DMS153 (cell line): Measurements from ENCODE around the gene PRKG2.

Experiments used
- DNase-seq: peaks from one replicate; lab custom pipeline; 2025; lab: John Stamatoyannopoulos, UW

The PRKG2 gene

DNA sequence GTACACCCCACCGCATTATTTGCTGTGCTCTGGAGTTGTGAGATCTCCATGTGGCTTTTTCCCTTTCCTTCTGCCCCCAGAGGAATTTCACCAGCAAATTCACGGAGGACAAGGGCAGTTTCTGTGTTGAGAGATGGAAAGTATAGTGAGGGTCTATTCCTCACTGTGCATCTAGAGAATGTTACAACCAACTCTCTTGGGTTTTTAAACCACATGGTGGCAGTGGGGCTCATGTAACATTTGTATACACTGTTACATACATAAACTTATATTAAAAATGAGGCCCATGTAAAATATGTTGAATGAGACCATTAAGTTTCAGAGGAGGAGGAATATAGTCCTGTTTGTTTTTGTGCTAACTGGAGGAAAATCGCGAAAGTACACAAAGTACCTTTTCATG is 909 bp upstream of the PRKG2 start:
- DNase-seq, result no peak

DNA sequence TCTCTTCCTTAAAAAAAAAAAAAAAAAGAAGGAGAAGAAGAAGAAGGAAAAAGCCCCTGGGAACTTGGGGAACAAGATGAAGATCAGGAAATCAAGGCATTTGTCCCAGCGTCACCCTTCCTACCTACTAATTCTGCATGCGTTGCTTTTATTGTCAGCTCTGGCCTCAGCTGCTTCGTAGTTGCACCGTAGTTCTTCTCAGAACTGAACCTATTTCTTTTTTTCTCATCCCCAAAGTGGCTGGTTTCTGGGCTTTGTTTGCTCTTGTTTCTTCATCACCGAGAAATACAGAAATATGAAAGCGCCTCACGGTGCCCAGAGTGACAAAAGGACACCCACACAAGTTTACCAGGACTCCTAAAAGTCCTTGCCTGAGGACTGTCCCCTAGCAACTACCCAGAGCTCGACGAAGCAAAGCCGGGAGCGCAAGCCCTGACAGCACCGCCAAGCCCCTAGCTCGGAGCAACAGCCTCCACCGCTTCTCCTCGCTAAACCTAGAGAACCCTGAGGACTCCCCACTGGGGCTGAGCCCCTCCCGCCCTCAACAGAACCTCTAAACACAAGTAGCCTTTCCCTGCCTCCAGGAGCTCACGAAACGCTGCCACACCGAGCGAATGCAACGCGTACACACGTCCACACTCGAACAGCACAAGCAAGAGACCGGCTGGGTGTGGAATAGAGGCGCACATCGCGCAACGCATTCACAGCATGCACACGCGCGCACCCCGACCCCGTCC is 710 bp downstream of the PRKG2 start:
- no peak for DNase-seq

DNA sequence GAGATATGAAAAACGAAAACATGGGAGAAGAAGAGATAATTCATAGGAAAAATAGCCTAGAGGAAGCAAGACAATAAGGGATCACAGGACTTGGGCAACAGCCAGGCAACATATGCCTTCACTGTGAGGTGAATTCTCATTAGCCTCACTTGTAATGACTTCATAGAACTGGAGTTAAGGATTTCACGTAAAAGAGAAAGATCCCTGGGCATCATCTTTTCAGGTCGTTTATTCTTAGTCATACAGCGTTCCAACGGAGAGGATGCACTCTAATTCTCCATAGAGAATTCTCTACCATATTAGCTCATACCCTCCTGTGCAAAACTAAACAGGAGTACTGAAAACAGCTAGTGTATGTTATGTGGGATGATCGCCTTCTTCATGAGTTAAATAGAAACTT is 1.4 kb downstream of the PRKG2 start:
- no peak for DNase-seq

DNA sequence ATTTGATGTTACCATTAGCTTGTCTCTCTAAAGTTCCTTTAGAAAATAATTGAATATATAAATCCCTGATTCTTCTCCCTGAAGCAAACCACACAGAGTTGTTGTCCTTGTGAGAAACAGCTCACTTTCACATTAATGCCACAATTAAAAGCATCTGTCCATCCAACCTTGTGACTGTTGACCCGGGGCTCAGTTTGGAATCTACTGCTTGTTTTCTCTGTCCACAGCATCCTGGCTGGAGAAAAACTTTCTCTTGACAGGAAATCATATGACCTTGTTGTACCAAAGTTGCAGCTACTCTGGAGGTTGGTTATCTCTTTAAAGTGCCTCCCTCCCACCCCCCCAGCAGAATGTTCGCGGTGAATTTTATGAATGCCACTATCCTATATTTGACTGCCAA is 3.1 kb downstream of the PRKG2 start:
- no peak for DNase-seq

DNA sequence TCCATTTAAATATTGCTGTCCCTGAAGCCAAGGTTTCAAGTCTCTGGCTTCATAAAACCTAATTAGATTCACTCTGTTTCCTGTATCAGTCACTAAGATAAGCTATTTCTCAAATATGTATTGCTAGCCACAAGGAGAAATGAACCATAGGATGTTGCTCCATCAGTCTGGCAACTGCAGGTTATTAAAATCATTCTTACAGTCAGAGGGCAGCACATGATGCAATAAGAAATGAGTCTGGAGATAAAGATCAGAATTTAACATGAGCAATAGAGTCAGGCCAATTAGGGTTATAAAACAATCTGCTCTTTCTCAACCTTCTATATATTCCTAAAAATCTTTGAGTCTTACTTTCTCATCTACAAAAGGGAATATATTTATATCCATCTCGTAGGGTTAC is 7.2 kb downstream of the PRKG2 start:
- DNase-seq, result no peak

DNA sequence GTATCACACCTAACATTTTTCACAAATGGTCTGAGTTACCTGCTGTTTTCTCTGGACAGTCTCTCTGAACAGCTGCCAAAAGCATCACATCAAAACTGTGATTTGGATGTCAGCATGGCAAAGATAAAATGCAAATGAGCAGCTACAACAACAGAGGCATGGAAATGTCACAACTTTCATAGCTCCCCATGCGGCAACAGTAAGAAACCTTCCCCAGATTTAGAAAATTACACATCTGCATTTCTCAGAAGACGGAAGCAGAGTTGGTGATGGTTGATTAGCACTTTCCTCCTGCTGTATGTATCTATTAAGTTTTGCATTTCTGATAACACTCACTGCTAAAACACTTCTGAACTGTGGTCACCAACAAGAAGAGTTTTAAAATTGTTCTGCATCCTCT is 9.7 kb downstream of the PRKG2 start:
- no peak for DNase-seq

DNA sequence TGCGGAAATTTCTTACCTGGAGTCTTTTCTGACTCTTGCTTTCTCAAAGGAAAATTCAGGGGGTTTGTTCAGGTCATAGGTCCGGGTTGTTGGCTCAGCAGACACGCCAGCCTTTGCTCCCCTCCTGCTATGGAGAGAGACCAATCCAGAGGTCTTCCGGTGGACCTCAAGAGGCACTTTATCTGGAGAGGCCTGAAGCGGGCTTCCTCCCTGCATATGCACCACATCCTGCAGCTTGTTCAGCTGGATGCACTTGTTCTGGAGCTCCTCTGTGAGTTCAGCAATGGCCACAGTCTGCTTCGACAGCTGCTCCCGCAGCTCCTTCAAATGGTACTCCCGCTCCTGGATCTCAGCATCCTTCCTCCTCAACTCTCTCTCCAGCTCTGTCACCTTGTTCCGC is 10.5 kb downstream of the PRKG2 start:
- DNase-seq, result no peak

DNA sequence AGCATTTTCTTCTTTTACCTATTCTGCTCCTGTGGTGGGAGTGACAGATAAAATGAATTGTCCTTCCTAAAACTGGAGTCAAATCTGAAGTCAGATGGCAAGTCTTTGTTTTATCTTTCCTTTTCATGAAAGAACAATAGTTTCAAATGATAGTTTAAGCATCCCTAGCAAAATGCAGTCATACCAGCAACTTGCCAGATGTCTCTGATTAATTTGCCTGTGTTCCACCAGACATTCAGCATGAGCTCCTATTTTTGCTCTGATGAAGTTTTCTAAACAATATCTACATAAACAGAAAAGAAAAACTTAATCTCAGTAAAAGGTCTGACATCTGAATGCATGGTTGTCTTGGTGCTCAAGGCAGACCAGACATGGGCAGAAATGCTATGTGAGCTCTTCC is 15.2 kb downstream of the PRKG2 start:
- DNase-seq, result no peak

DNA sequence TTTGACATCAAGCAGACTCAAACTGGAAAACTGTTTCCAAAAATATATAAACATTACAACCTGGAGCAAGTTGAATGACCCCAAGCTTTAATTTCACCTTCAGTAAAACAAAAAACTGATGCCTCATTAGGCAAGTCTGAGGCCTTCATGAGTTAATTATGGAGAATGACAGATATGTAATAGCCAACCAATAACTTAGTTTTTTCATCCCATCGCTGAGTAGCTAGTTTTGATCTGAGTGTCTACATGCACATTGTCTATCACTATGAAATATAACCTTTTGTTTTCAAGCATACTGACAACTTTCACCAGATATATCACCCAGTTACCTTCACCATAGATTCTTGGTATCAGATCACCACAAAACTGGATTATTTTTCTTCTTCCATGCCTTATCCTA is 16.4 kb downstream of the PRKG2 start:
- DNase-seq, result no peak

DNA sequence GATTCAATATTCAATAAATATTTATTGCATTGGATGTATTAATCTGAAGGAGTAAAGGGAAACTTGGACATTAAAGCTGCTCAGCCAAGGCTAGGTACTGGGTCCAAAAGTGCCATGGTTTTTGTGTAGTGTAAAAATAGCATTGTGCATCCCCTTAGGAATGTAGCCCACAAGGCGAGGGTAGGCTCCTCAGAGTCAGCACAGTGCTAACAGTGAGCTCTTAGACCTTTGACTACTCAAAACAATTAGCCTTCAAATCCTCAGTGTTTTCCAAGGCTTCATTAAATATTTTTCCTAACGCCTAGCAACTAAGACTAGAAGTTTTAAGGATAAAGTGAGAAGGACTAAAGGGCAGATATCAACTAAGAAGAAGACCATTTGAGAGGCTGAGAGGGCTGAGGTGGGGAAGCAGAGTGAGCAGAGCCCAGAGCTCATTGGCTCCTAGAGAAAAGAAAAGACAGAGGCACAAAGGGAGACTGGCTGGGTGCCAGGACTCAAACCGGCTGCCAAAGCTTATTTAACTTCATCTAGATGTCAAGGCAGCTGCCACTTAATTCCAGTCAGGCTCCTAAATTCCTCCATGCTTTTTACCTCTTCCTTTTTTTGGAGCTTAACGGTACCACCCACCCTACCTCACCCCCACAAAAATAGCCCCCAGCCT is 17.0 kb downstream of the PRKG2 start:
- DNase-seq, result no peak

DNA sequence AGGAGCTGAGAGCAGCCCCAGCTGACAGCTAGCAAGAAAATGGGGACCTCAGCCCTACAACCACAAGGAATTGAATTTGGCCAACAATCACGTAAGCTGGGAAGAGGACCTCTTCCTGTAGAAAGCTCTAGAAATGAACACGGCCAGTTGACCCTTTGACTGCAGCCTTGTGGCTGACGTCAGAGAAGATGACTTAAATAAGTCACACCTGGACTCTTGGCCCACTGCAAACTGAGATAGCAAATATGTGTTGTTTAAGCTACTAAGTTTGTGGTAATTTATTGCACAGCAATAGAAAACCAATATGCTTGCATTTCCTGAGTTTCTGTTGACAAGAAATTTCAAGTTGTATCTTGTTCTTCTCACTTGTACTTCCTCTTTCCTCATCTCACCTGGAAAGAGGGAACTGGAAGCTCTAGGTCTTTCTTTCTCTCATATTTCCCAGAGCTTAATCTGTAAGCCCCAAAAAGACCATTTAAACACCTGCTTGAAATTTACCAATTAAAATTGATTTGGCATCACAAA is 18.8 kb downstream of the PRKG2 start:
- no peak for DNase-seq

DNA sequence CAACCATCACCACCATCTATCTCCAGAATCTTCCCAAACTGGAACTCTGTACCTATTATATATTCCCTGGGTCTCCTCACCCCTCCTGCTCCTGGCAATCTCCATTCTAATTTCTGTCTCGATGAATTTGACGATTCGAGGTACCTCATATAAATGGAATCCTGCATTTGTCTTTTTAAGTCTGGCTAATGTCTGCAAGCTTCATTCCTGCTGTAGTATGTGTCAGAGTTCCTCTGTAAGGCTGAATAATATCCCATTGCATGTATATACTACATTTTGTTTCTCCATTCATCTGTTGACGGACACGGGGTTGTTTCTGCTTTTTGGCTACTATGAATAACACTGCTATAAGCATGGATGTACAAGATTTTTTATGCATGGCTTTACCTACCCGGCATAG is 19.5 kb downstream of the PRKG2 start:
- no peak for DNase-seq

DNA sequence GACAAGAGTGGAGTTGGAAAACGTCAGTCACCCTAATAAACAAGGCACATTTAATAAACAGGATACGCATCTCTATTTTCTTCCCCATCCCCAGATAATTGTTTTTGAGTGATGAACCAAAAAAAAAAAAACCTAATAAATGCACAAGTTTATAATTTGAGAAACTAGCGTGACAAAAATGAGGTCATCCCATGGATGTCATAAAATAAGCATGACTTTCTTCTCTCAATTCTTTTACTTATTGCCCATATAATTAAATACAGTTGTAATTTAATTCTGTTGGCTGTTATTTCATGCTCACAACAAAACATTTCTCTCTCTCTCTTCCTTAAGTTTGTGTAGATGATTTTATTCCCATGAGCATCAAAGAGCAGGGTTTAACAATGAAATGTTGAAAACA is 20.7 kb downstream of the PRKG2 start:
- DNase-seq, result no peak

DNA sequence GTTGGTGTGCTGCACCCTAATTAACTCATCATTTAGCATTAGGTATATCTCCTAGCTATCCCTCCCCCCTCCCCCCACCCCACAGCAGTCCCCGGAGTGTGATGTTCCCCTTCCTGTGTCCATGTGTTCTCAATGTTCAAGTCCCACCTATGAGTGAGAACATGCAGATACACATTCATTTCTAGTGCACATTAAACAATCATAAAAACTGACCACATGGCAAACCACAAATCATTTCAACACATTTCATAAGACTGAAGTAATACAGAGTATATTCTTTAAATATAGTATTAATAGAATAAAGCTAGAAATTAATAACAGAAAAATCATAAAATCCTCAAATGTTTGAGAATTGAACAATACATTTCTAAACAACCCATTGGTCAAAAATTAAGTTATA is 34.1 kb downstream of the PRKG2 start:
- DNase-seq, result no peak

DNA sequence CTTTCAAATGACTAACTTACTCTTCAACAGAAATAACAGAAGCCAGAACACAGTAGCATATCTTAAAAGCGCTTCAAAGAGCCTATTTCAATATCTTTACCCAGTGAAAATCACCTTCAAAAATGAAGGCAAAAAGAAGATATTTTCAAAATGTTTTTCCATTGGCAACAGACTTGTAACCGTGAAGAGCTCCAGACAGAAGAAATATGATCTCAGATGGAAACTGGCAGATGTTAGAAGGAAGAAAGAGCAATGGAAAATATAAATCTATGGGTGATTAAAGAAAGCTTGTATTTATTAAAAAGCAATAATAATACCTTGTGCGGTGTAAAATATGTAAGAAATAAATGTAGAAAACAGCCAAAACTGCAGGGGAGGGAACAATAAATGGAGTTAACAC is 35.7 kb downstream of the PRKG2 start:
- DNase-seq, result no peak

DNA sequence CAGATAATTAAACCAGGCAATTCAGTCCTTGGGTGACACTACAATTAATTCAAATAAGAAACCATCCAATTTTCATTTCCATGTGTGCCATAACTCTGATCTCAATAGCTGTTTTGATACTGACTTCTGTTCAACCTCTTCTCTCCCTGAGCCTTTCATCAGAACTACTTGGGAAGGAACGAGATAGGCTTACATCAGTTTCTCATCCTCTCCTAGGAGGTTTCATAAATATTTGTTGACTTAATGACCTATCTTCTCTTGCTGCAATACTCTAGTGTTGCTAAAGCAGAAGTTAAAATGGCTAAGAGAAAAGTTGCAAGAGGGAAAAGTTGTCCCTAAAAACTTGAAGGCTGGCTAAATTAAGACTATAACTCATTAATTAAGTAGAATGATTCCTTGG is 41.8 kb downstream of the PRKG2 start:
- no peak for DNase-seq

DNA sequence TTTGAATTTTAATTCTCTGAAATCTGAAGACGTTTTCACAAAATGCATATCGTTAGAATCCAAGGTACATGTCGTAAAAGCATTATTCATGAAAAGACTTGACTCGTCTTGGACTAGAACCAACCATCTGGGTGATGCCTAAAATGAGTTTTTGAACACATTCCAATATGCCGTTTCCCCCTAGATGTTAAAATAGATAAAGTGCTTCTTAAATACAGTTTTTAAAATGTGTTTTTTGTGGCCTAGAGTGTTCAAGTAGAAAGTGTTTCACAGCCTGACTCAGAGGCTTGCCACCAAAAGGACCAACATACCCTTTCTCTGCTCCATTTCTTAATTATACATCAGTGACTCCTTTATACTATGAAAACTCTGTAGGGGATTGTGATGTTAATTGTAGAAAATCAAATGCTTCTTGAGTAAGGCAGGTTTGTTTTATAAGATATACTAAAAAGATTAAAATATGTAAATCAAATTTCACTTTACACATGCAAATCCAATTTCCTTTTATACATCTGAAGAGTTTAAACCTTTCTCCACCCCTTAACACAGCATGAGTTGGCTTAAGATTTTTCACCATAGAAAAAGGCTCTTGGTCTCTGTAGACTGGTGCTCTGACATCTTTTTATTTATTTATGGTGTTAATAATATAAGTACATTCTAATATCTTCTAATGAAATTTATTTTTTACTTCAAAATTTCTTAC is 48.4 kb downstream of the PRKG2 start:
- DNase-seq, result no peak

DNA sequence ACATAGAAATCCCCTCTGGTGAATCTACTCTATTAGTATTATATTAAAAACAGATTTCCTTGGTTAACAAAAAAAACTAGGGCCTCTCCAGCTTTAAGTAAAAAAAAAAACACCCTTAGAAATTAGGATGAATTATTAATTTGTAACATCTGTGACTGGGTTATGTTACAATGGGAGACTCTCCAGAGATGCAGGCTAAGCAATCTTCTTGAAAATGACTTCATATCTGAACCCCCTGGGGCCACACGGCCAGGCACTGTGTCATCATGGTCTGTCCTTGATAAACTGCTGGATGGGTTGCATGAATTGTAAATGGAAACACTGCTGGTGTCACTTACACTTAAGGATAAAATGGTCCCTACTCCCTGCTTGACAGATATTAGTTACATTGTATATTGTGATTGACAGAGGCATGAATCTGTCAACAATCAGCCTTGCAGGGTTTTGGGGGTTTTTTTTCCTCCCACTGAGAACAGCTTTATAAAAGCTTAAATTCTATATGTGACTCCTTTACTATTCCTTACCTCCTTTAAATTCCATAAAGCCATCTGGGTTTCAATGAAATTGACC is 49.1 kb downstream of the PRKG2 start:
- no peak for DNase-seq

DNA sequence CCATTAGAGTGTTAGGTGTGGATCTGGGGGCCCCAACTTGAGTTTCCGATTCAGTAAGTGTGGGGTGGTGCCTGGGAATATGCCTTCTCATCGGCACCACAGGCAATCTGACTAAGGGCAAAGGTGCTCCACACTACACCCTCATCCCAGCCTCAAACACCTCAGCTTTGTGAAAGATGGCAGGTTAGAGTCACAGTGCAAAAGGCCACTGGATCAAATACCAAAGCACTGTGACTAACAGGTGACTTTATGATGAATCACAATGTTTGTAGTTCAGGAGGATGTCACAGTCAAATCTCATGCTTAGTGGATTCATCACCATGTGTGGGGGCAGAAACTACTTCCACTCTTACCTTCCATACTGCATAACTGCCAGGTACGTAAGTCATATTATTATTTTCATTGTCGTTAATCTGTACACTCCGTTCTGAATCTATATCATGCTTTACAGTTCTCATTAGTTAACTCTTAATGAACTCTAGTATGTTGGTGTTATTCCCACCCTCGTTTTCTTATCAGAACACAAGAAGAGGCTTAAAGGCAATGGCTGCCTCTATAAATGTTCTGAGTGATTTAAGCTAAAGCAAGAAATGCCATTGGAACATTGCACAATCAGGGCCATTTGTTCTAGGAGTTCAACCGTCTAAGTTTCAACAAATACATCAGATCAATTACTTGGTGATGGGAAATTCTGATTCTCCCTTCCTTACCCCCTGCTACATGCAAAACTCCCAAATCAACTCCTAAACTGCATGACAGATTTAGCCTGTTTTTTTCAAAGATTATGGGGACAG is 50.2 kb downstream of the PRKG2 start:
- no peak for DNase-seq

DNA sequence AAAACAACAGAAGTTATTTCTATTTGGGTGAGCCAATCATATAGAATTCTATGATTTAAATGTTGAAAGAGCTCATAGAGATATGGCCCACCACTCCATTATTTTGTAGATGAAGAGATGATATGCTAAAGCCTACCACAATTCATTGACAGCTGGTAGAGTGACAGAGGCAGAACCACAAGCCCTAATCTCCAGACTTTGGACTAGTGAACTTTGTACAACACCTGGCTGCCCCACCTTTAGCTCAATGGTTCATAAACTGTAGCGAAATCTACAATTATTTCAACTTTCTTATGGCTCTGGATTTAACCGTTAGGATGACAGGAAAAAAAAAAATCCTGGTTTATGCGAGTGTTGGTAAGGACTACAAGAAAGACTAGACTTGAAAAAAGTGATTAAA is 50.9 kb downstream of the PRKG2 start:
- DNase-seq, result no peak

DNA sequence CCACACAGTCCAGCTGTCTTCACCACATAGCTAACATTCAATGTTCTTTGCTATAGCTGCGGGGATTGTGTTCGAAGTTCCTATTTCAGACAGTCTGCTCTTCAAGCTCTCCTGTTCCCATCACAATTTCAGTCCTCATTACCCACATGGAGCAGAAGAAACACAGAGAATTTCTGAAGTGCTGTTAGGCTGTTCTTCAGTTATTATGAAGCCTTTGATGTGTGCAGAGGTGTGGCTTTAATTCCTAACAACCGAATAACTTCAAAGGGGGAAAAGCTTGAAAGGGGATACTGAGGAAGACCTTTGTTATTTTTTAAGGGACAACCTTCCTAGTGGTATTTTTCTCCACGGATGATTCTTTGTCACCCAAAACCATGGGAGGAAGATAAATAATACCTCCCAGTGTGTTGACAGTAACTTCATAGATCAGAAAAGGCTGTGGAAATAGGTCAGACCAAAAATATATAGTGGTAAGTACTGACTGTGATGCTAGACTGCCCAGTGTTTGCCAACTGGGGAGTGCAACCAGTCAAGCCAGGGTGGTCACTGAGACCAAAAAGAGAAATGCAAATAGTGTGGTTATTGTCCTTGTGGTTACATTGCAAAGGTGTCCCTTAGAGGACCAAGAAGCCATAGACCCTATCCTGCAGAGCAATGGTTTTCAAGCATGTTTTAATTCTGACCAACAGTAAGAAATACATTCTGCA is 52.1 kb downstream of the PRKG2 start:
- no peak for DNase-seq
